Endodermal cell (in vitro differentiated cells): ENCODE measurements around the gene SPATA24. TPM values are rescaled to one million over a fixed set of nuclear protein-coding genes. Genes with fewer than 3 reads are reported as not detected.
A peak's percentile ranks its signal among the peaks of the same experiment; 100 is the strongest.

Experiments used
- DNase-seq: peaks from one replicate; pipeline ENCODE4 v3.0.0-alpha.2; 2017
- H3K27ac ChIP-seq: 2 replicates; pipeline ENCODE4 v1.5.1; 2013; ENCODE audit warnings: mild to moderate bottlenecking, low read depth, low read length, moderate library complexity
- H3K27me3 ChIP-seq: 2 replicates; pipeline ENCODE4 v1.6.1; 2013; ENCODE audit warnings: mild to moderate bottlenecking, low read length, moderate library complexity; ENCODE audit not compliant: insufficient read depth, control insufficient read depth, poor library complexity, severe bottlenecking
- H3K36me3 ChIP-seq: 2 replicates; pipeline ENCODE4 v1.7.0; 2013; ENCODE audit warnings: mild to moderate bottlenecking, low read length, moderate library complexity; ENCODE audit not compliant: control insufficient read depth, insufficient read depth
- H3K4me1 ChIP-seq: one replicate; pipeline ENCODE4 v1.7.0; 2013; ENCODE audit warnings: low read length; ENCODE audit not compliant: control insufficient read depth, insufficient read depth
- H3K4me3 ChIP-seq: 2 replicates; pipeline ENCODE4 v1.5.1; 2013; ENCODE audit warnings: mild to moderate bottlenecking, low read length, moderate library complexity
- H3K9ac ChIP-seq: 2 replicates; pipeline ENCODE4 v1.6.1; 2013; ENCODE audit warnings: mild to moderate bottlenecking, low read length, moderate library complexity; ENCODE audit not compliant: poor library complexity, severe bottlenecking; ENCODE audit errors: extremely low read depth
- H3K9me3 ChIP-seq: 2 replicates; pipeline ENCODE4 v1.6.1; 2013; ENCODE audit warnings: mild to moderate bottlenecking, low read length, moderate library complexity; ENCODE audit not compliant: control insufficient read depth
- H3K27ac Mint-ChIP-seq: 2 replicates; pipeline ENCODE4 v1.8.0; 2020; ENCODE audit warnings: mixed read lengths
- H3K27me3 Mint-ChIP-seq: 2 replicates; pipeline ENCODE4 v1.8.0; 2021; ENCODE audit warnings: mild to moderate bottlenecking, mixed read lengths; ENCODE audit not compliant: insufficient read depth
- H3K36me3 Mint-ChIP-seq: 2 replicates; pipeline ENCODE4 v1.8.0; 2020; ENCODE audit warnings: low read depth, mixed read lengths
- H3K4me1 Mint-ChIP-seq: 2 replicates; pipeline ENCODE4 v1.8.0; 2020; ENCODE audit warnings: mixed read lengths
- H3K4me3 Mint-ChIP-seq: 2 replicates; pipeline ENCODE4 v1.8.0; 2020; ENCODE audit warnings: mild to moderate bottlenecking, moderate library complexity, mixed read lengths
- H3K9me3 Mint-ChIP-seq: 2 replicates; pipeline ENCODE4 v1.8.0; 2020; ENCODE audit warnings: mild to moderate bottlenecking, mixed read lengths
- CTCF ChIP-seq: fragments of 200-600 bp; sonication (generic); conservative IDR thresholded peaks from 2 replicates; pipeline ENCODE4 v1.5.0; 2021; ENCODE audit warnings: antibody characterized with exemption, mild to moderate bottlenecking
- WGBS, 2 experiments: methylation state at CpG; one replicate each; pipeline versions ENCODE4 v1.1.5 to v1.1.7; 2013; ENCODE audit warnings: missing lambda C conversion rate in 2 of 2, mixed read lengths in 1 of 2; ENCODE audit not compliant: insufficient coverage in 1 of 2, insufficient read length in 1 of 2; 5-methylcytosine and 5-hydroxymethylcytosine counted together
- total RNA-seq, 2 donors: library from RNA; stranded (reverse); fragmentation: NEBNext Ultra II Directional in 1 of 2; extraction: Animal tissue kit (Norgen Biotek cat#: 25700) in 1 of 2; gene quantifications; 2 replicates in 1 of 2; 3 replicates in 1 of 2; pipeline ENCODE4 v1.2.1, GENCODE V29; 2021

The SPATA24 gene
- total RNA-seq, 2 donors from 2014 or later: 9.8 to 10.6 TPM

GRCh38 chr5:139395844-139396640 is 7.8 kb downstream of the SPATA24 start:
- TF ChIP-seq CTCF: no peak
- H3K27ac Mint-ChIP-seq: peak overlapping the region; percentile 78
- Histone ChIP-seq H3K27me3 (peaks cover 23% of the 10 kb centered on the region), H3K9me3 (no peaks in the 10 kb centered on the region), H3K4me3 (no peak overlapping the region), H3K36me3 (no peaks in the 10 kb centered on the region), H3K9ac (no peak overlapping the region), H3K4me1 (peaks cover 7% of the 10 kb centered on the region), H3K27ac (no peak overlapping the region)
- H3K4me3 Mint-ChIP-seq: peak overlapping the region; percentile 68
- peaks cover 21% of the 10 kb centered on the region for H3K27me3 Mint-ChIP-seq
- H3K9me3 Mint-ChIP-seq: no peaks in the 10 kb centered on the region
- peaks cover 30% of the 10 kb centered on the region for H3K4me1 Mint-ChIP-seq
- peak; percentile 71 for DNase-seq
- peaks cover 8% of the 10 kb centered on the region for H3K36me3 Mint-ChIP-seq
- WGBS, 2 experiments: 66 to 80% methylated on average over 3 to 8 of the region's 8 CpGs

GRCh38 chr5:139394654-139395566 is 9.0 kb downstream of the SPATA24 start, which contains the start of gene PROB1:
Gene PROB1 (minus strand): TSS chr5:139395104. CDS start chr5:139395081, 23 bp downstream.
- peak within 1 kb of the TSS; percentile 75 for H3K4me3 ChIP-seq
- peaks cover 21% of the 10 kb centered on the region for H3K27me3 Mint-ChIP-seq
- peak within 1 kb of the TSS; percentile 68 for H3K4me3 Mint-ChIP-seq
- 55 to 66% methylated on average over 38 to 76 of the region's 76 CpGs for WGBS, 2 experiments
- H3K4me1 Mint-ChIP-seq: peaks cover 30% of the 10 kb centered on the region
- no peaks in the 10 kb centered on the region for H3K9me3 Mint-ChIP-seq
- H3K9me3 ChIP-seq: no peaks in the 10 kb centered on the region
- H3K36me3 Mint-ChIP-seq: peaks cover 8% of the 10 kb centered on the region
- TF ChIP-seq CTCF: no peak
- H3K27ac ChIP-seq: no peak within 1 kb of the TSS
- H3K4me1 ChIP-seq: peaks cover 7% of the 10 kb centered on the region
- peak within 1 kb of the TSS; percentile 78 for H3K27ac Mint-ChIP-seq
- no peaks in the 10 kb centered on the region for H3K36me3 ChIP-seq
- H3K9ac ChIP-seq: peak within 1 kb of the TSS; percentile 25
- peak; percentile 79 for DNase-seq
- peaks cover 23% of the 10 kb centered on the region for H3K27me3 ChIP-seq

- peak; percentile 85 for TF ChIP-seq CTCF
- Mint-ChIP-seq H3K27me3 (peaks cover 21% of the 10 kb centered on the region), H3K9me3 (no peaks in the 10 kb centered on the region), H3K4me3 (peak overlapping the region; percentile 68), H3K36me3 (peaks cover 5% of the 10 kb centered on the region), H3K4me1 (peaks cover 30% of the 10 kb centered on the region), H3K27ac (no peak overlapping the region)
- no peak overlapping the region for H3K27ac ChIP-seq
- WGBS, 2 experiments: 3 to 9% methylated on average over 16 to 62 of the region's 62 CpGs
- H3K4me1 ChIP-seq: peaks cover 7% of the 10 kb centered on the region
- peaks cover 23% of the 10 kb centered on the region for H3K27me3 ChIP-seq
- H3K36me3 ChIP-seq: no peaks in the 10 kb centered on the region
- no peaks in the 10 kb centered on the region for H3K9me3 ChIP-seq
- peak; percentile 91 for DNase-seq
- peak overlapping the region; percentile 75 for H3K4me3 ChIP-seq
- H3K9ac ChIP-seq: peak overlapping the region; percentile 25
Measured at GRCh38 chr5:139394123-139394653, 9.7 kb downstream of the SPATA24 start.
